ENCODE measurements around the gene ALAS2. TPM values are rescaled to one million over a fixed set of nuclear protein-coding genes. Genes with fewer than 3 reads are reported as not detected.
"Not testable (repeated sequence)": the region's sequence is repeated elsewhere in the genome, so short reads cannot be mapped to it uniquely, and the experiment has no call there.

ALAS2 gene
- total RNA-seq, 1 experiment from 2014 or later = not detected

GRCh38 chrX:55072286-55072685, 41.5 kb upstream of the ALAS2 start:
- Histone ChIP-seq H2BK5ac (ENCODE audit: insufficient read length, low read length) (no peak overlapping the region), H3K4me2 (ENCODE audit: insufficient read depth, insufficient read length, low read length) (no peak overlapping the region), H3K56ac (ENCODE audit: insufficient read length, low read depth, low read length) (no peak overlapping the region), H4K20me1 (ENCODE audit: control insufficient read depth, insufficient read depth, insufficient read length) (no peaks in the 10 kb centered on the region), H3K9me3 (ENCODE audit: control insufficient read depth, low read depth, low read length) (peaks cover 25% of the 10 kb centered on the region), H4K5ac (ENCODE audit: insufficient read length, low read depth, low read length) (no peak overlapping the region), H2BK12ac (ENCODE audit: insufficient read length, low read depth, low read length) (no peak overlapping the region), H2BK15ac (ENCODE audit: low read depth, low read length) (no peak overlapping the region), H3K23ac (ENCODE audit: insufficient read length, low read depth, low read length) (no peak overlapping the region), H3K4ac (ENCODE audit: low read depth, low read length) (no peak overlapping the region), H3T11ph (ENCODE audit: low read length) (no peak overlapping the region), H2AK5ac (ENCODE audit: insufficient read length, low read length) (no peak overlapping the region), H2BK20ac (ENCODE audit: low read depth, low read length, poor library complexity, severe bottlenecking) (no peak overlapping the region), H3K4me1 (ENCODE audit: insufficient read depth, low read length) (no peaks in the 10 kb centered on the region), H3K14ac (ENCODE audit: insufficient read depth, low read length) (no peak overlapping the region), H3K23me2 (ENCODE audit: insufficient read length, low read depth, low read length, poor library complexity, severe bottlenecking) (no peaks in the 10 kb centered on the region), H4K91ac (ENCODE audit: insufficient read length, low read depth, low read length) (no peak overlapping the region), H2AFZ (ENCODE audit: low read length) (no peak overlapping the region), H3K18ac (ENCODE audit: insufficient read length, low read depth, low read length) (no peak overlapping the region), H3K79me2 (ENCODE audit: insufficient read depth, low read length) (no peaks in the 10 kb centered on the region), H3K27me3 (ENCODE audit: insufficient read depth, low read length) (no peaks in the 10 kb centered on the region), H3K9ac (ENCODE audit: extremely low read depth, insufficient read length, low read length) (no peak overlapping the region), H3K27ac (ENCODE audit: insufficient read length, low read depth, low read length) (no peak overlapping the region), H4K8ac (replicated peaks; ENCODE audit: insufficient read length, low read depth, low read length) (no peak overlapping the region), H2BK120ac (ENCODE audit: low read depth, low read length, poor library complexity, severe bottlenecking) (no peak overlapping the region), H3K79me1 (ENCODE audit: insufficient read depth, low read depth, low read length, poor library complexity, severe bottlenecking) (no peaks in the 10 kb centered on the region)
- H3K36me3 Mint-ChIP-seq (ENCODE audit: insufficient read depth in 1 of 3, low read depth in 3 of 3) = peaks cover 0 to 4% (median 0%) of the 10 kb centered on the region in 3 experiments; a peak in 5 of 7 replicates
- H3K4me1 Mint-ChIP-seq = no peaks in the 10 kb centered on the region
- no CpG with 5 or more reads among the region's 3 CpGs for WGBS (ENCODE audit: extremely low coverage, insufficient read length, low lambda C conversion rate)
- peaks cover 84 to 91% of the 10 kb centered on the region in 2 experiments for H3K9me3 Mint-ChIP-seq
- no peak overlapping the region for H3K4me3 Mint-ChIP-seq
- no peak for DNase-seq
- no peak for TF ChIP-seq CTCF (conservative IDR thresholded peaks at IDR 0.05)
- no peak overlapping the region for H3K27ac Mint-ChIP-seq
- peaks cover 10% of the 10 kb centered on the region for H3K27me3 Mint-ChIP-seq (ENCODE audit: low read depth)

- H3K4me3 Mint-ChIP-seq; H3K23ac ChIP-seq (ENCODE audit: insufficient read length, low read depth, low read length); H3K27me3 ChIP-seq (ENCODE audit: insufficient read depth, low read length); H3T11ph ChIP-seq (ENCODE audit: low read length); H3K18ac ChIP-seq (ENCODE audit: insufficient read length, low read depth, low read length); H2BK5ac ChIP-seq (ENCODE audit: insufficient read length, low read length); H4K8ac ChIP-seq (replicated peaks; ENCODE audit: insufficient read length, low read depth, low read length); H2BK120ac ChIP-seq (ENCODE audit: low read depth, low read length, poor library complexity, severe bottlenecking); H3K14ac ChIP-seq (ENCODE audit: insufficient read depth, low read length); H3K23me2 ChIP-seq (ENCODE audit: insufficient read length, low read depth, low read length, poor library complexity, severe bottlenecking); H3K36me3 Mint-ChIP-seq (ENCODE audit: insufficient read depth in 1 of 3, low read depth in 3 of 3); DNase-seq; H2BK12ac ChIP-seq (ENCODE audit: insufficient read length, low read depth, low read length); H3K4ac ChIP-seq (ENCODE audit: low read depth, low read length); H4K91ac ChIP-seq (ENCODE audit: insufficient read length, low read depth, low read length); H3K4me1 ChIP-seq (ENCODE audit: insufficient read depth, low read length); H3K9ac ChIP-seq (ENCODE audit: extremely low read depth, insufficient read length, low read length); H2BK20ac ChIP-seq (ENCODE audit: low read depth, low read length, poor library complexity, severe bottlenecking); H4K5ac ChIP-seq (ENCODE audit: insufficient read length, low read depth, low read length); H3K56ac ChIP-seq (ENCODE audit: insufficient read length, low read depth, low read length); H2AK5ac ChIP-seq (ENCODE audit: insufficient read length, low read length); H3K79me2 ChIP-seq (ENCODE audit: insufficient read depth, low read length); H3K27ac ChIP-seq (ENCODE audit: insufficient read length, low read depth, low read length); H3K4me2 ChIP-seq (ENCODE audit: insufficient read depth, insufficient read length, low read length); H3K4me1 Mint-ChIP-seq; H4K20me1 ChIP-seq (ENCODE audit: control insufficient read depth, insufficient read depth, insufficient read length); H3K27ac Mint-ChIP-seq; H3K79me1 ChIP-seq (ENCODE audit: insufficient read depth, low read depth, low read length, poor library complexity, severe bottlenecking); H2BK15ac ChIP-seq (ENCODE audit: low read depth, low read length); H3K9me3 ChIP-seq (ENCODE audit: control insufficient read depth, low read depth, low read length); H2AFZ ChIP-seq (ENCODE audit: low read length): not testable (repeated sequence)
- Mint-ChIP-seq H3K9me3 (peaks cover 96% of the 10 kb centered on the region in 2 experiments), H3K27me3 (ENCODE audit: low read depth) (peaks cover 14% of the 10 kb centered on the region)
- WGBS (ENCODE audit: extremely low coverage, insufficient read length, low lambda C conversion rate) = no CpG with 5 or more reads among the region's 2 CpGs
Observed at GRCh38 chrX:55067180-55067579, 36.4 kb upstream of the ALAS2 start.
